Right renal cortex interstitium (tissue), 3 donors: Measurements from ENCODE around the gene CREB5. TPM values are rescaled to one million over a fixed set of nuclear protein-coding genes. Genes with fewer than 3 reads are reported as not detected.

ENCODE experiments used
- DNase-seq, 3 donors: peaks; one replicate each; pipeline ENCODE4 v3.0.0-alpha.2; 2013; ENCODE audit warnings: low read depth in 3 of 3, low spot score in 2 of 3
- polyA plus RNA-seq, 3 donors: library from polyadenylated mRNA; unstranded; fragments of 120-200 nt; gene quantifications; one replicate each; pipeline ENCODE4 v1.2.1, GENCODE V29; 2013; ENCODE audit not compliant: insufficient read length in 3 of 3

Gene CREB5
- polyA plus RNA-seq, 3 donors = 6.3 to 12.2 (median 7.7) TPM

- DNase-seq = no peak
Measured at GRCh38 chr7:28627263-28627653, 214.9 kb downstream of the CREB5 start.

- no peak for DNase-seq
Measured at GRCh38 chr7:28627896-28628295, 215.6 kb downstream of the CREB5 start.

GRCh38 chr7:28629216-28629842 is 217.0 kb downstream of the CREB5 start:
- no peak for DNase-seq

DNA sequence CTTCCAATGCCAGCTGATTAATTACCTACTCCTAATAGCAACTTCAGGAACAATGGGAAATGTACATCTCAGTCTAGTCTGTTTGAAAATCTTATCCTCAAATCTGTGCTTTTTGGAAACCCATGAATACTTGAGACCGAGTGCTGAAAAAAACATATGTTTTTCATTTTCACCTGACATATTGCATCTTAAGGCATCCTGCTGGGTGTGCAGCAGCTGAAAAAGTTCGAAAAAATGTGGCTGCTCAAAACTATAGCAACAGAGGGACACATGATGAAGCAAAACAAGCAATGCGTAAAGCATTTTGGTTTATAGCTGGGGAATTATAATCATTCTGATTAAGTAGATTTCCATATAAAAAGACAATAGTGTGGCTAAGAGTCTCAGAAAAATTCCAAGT is 218.0 kb downstream of the CREB5 start:
- DNase-seq = no peak

- DNase-seq = no peak
Measured at GRCh38 chr7:28631995-28632394, 219.7 kb downstream of the CREB5 start.

DNA sequence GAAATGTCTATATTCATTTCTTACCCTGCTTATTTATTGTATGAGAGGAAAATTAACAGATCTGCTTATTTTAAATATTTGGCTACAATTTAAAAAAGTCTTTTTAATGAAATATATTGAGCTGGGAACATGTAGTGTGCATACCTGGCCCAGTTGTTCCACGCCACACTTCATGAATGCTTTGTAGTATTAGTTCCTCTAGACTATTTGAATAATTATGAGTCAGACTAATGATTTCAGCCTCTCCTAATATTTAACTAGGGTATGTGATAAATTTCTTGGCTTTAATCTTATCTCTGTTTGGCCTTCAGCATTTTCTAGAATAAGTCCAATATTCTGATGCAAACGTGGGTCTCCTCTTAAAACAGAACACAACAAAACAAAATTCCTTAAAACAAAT is 226.6 kb downstream of the CREB5 start:
- DNase-seq = no peak

GRCh38 chr7:28640001-28640400 is 227.7 kb downstream of the CREB5 start:
- no peak for DNase-seq

GRCh38 chr7:28641752-28642545 is 229.6 kb downstream of the CREB5 start:
- DNase-seq = no peak

GRCh38 chr7:28643188-28643569 is 230.9 kb downstream of the CREB5 start:
- no peak for DNase-seq

GRCh38 chr7:28643584-28644340 is 231.4 kb downstream of the CREB5 start:
- no peak for DNase-seq

DNA sequence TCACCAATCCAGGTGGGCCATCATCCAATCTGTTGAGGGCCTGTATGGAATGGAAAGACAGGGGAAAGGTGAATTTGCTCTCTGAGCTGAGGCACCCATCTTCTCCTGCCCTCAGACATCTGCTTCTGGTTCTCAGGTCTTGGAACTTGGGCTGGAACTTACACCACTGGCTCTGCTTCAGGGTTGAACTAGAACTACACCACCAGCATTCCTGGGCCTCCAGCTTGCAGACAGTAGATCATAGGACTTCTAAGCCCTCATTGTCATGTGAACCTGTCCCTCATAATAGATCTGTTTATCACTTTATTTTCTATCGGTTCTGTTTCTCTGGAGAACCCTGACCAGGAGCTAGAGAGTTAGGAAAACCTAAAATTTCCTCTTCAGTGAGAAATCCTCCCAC is 233.5 kb downstream of the CREB5 start:
- no peak for DNase-seq

DNA sequence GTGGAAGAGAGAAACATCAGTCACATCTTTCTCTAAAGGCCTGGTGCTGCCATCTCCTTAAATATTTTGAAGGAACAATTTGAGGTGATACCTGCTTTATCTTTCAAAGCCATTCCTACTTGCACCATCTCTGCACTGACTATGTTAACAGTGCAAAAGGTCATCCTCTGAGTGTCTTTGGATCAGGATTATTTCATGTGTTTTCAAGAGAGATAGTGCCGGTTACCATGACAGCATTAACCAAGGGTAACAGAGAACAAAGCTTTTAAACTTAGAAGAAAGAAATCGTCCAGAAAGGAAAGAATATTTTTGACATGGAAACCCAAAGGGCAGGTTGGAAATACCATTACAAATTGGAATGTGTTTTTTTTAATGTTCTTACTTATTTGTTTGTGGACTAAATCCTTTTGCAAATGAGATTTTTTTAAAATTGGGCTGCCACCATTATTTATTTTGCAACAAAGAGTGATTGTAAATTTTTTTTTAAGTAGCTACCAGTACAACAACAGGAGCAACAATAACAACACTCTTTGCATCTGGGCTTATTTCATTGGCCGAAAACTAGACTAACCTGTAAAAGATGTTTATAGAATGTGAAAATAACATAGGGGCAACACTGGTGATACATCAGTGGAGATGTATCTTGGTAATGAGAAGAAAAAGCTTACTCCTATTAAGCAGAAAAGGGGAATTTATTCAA is 234.2 kb downstream of the CREB5 start:
- no peak for DNase-seq

- no peak for DNase-seq
Measured at GRCh38 chr7:28647076-28647421, 234.7 kb downstream of the CREB5 start.

DNA sequence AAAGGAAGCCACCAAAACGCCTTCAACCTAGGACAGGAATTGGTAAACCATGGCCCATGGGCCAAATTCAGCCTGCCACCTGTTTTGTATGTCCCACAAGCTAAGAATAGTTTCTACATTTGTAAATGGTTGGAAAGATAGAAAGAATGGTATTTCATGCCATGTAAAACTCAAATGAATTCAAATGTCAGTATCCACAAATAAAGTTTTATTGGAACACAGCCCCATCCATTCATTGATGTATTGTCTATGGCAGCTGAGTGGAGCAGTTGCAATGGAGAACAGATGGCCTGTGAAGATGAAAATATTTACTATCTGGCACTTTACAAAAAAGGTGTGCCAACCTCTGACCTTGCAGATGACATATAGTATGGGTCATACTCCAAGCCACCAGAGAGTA is 236.9 kb downstream of the CREB5 start:
- no peak for DNase-seq

GRCh38 chr7:28649811-28650210 is 237.5 kb downstream of the CREB5 start:
- no peak for DNase-seq

- no peak for DNase-seq
Measured at GRCh38 chr7:28654110-28654509, 241.8 kb downstream of the CREB5 start.

DNA sequence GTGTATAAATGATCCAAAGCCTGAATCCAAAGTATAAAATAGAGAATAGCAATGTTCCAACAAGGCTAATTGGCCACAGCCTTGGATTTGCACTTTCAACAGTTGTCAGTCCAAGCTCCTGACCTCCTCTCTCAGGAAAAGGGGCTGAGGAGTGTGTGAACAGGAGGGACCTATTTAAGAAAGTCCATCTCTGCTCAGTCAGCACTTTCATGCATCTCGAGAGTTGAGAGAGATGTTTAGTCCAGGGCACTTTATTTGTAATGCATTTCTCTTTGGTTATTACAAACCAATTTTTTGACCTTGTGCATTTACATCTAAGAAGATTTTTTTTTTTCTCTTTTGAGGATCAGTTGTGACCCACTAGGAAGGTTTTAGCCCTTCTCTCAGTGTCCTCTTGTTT is 244.2 kb downstream of the CREB5 start:
- no peak for DNase-seq

- DNase-seq = no peak
Measured at GRCh38 chr7:28658381-28658780, 246.1 kb downstream of the CREB5 start.

DNA sequence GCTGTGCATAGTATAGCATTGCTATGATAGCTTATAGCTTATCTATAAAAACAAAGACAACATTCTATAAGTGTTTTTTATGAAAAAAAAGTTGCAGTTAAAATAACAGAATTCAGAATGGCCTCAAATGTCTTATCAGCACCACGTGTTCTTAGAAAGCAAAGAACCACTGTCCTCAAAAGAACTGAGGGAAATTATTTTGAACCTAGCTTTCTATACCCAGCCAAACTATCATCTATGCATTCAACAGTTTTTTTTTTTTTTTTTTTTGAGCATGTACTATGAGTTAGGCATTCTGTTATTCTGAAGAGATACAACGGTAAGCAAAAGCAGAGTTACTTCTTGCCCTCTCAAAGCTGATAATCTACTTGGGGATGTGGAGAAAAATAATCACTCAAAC is 247.8 kb downstream of the CREB5 start:
- no peak for DNase-seq

DNA sequence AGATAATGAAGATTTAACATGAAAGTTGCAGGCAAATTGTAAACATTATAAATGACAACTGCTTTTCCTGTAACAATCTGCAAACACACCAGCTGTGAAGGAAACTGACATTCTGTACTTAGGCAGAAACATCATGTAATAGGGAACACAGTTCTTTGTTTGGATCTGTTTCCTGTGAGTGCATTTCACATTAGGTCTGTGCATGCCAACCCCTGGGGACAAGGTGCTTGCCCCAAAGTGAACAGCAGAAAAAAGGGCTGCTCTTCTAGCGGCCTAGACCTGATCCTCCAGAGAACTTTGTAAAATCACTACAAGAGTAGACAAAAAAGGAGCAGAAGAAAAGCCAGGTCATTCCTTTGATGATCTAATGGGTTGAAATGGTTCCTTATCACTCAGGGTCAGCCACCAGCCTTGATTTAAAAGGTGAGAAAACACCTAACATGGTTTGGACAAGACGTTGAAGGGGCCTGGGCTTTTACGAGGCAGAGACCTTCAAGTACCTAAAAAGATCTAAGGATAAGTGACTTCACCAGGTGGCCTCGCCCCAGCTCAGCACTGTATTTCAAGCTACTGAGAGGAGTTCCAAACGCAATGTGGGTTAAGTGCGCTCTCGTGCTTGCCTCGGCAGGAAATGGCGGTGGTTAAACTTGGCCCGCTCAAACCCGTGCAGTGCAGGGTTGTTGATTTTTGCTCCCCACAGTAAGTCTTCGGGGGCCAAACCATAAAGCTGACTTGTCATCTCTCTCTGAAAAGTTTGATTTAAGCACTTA is 249.7 kb downstream of the CREB5 start:
- no peak for DNase-seq

DNA sequence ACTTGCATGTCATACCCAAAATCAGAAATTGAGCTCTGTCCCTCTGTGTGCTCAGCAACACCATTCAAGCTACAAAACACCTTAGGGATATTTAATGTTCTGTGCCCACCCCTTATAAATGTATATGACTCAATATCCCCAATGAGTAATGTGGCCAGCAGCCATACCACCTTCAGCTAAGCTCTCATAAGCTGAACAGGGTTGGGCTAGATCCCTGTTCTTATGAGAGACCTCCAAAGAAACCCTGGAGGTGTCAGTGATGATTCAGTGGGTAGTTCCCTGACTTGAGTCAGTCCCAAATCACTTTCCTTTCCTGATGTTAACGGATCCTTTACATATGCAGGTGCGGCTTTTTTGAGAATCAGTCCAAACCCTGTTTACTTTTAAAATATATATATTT is 253.8 kb downstream of the CREB5 start:
- DNase-seq = no peak
